Measurements from ENCODE around the gene HIPK3.

Gene HIPK3

DNA sequence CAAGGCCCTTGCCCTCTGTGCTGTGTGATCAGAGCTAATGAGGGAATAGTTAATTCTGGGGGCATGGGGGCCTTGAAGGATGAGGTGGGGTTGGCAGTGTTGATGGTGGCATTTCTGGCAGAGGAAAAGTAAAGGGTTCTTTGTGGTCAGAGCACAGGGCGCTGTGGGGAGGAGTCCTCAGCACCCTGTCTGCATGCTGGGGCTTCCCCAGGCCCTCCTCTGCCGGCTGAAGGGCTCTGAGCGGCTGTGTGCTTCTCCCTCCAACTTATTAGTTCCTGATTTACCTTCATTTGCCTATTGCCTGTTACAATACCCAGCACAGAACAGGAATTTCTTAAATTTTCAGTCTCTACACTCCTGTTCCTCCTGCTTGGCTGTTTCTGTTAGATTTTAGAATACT, 122.8 kb downstream of the HIPK3 start:
- Histone ChIP-seq H3K9ac (ENCODE audit: low read length) (no peak overlapping the region), H3K4me1 (ENCODE audit: control insufficient read depth, insufficient read depth, low read length) (no peaks in the 10 kb centered on the region), H3K27ac (ENCODE audit: low read depth, low read length) (no peak overlapping the region), H3K36me3 (ENCODE audit: control insufficient read depth, insufficient read depth, low read length) (no peaks in the 10 kb centered on the region), H3K4me3 (ENCODE audit: low read length) (no peak overlapping the region), H3K27me3 (ENCODE audit: control insufficient read depth, insufficient read depth, low read length) (peaks cover 10% of the 10 kb centered on the region)

DNA sequence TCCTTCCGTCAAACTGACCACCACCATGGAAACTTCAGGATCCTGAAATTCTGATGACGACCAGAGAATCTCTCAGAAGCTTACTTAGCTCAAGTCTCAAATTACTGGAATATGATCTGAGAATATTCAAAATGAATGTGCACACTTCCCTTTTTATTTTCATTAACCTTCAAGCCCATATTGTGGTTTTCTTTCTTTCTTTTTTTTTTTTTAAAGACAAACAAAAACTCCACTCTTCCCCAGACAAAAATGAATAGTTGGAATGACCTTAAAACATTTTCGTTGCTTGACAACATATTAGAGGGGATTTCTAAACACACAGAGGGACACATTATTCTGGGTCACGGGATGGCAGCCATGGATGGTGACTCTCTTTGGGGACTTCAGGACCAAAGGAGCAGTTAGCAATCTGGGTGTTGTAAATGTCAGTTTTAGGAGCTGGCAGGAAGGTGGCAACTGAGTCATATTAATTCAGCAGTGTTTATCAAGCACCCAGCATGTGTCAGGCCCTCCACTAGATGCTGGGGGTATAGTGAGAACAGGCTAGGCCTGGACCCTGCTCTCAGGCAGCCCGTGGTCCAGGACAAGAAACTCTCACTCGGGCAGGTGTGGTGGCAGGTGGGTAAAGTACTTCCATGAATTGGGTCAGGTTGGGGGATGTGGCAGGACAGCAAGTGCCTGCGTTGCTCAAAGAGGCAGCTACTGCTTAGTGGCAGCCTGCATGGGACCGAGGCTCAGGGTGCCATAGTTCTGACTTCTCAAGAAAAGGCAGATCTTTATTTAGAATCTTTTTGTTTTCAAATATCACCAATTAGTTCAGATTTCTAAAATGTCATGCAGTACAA, 126.1 kb downstream of the HIPK3 start:
- Histone ChIP-seq H3K27ac (ENCODE audit: low read depth, low read length) (no peak overlapping the region), H3K36me3 (ENCODE audit: control insufficient read depth, insufficient read depth, low read length) (no peaks in the 10 kb centered on the region), H3K9ac (ENCODE audit: low read length) (no peak overlapping the region), H3K4me1 (ENCODE audit: control insufficient read depth, insufficient read depth, low read length) (no peaks in the 10 kb centered on the region), H3K4me3 (ENCODE audit: low read length) (no peak overlapping the region), H3K27me3 (ENCODE audit: control insufficient read depth, insufficient read depth, low read length) (no peaks in the 10 kb centered on the region)

DNA sequence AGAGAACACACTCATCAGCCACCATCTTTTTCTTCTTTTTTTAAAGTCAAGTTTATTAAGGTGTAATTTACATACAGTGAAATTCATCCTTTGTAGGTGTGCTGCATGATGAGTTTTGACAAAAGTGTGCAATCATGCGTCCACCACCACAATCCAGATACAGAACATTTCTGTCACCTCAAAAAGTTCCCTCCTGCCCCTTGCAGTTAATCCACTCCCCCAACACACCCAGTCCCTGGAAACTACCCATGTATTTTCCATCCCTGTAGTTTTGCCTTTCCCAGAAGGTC, 126.7 kb downstream of the HIPK3 start:
- H3K9ac ChIP-seq (ENCODE audit: low read length): no peak overlapping the region
- no peaks in the 10 kb centered on the region for H3K27me3 ChIP-seq (ENCODE audit: control insufficient read depth, insufficient read depth, low read length)
- no peaks in the 10 kb centered on the region for H3K36me3 ChIP-seq (ENCODE audit: control insufficient read depth, insufficient read depth, low read length)
- no peak overlapping the region for H3K4me3 ChIP-seq (ENCODE audit: low read length)
- H3K27ac ChIP-seq (ENCODE audit: low read depth, low read length): no peak overlapping the region
- H3K4me1 ChIP-seq (ENCODE audit: control insufficient read depth, insufficient read depth, low read length): no peaks in the 10 kb centered on the region

DNA sequence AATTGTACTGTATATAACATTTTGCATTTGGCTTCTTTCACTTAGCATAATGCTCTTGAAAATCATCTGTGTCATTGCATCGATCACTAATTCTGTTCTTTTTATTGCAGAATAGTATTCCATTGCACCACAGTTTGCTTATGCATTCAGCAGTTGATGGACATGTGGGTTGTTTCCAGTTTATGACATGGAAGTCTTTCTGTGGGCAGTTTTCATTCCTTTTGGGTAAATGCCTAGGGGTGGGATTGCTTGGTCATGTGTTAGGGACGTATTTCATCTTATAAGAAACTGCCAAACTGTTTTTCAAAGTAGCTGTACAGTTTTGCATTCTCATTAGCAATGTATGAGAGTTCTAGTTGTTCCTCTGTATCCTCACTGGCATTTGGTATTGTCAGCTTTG, 127.0 kb downstream of the HIPK3 start:
- no peak overlapping the region for H3K4me3 ChIP-seq (ENCODE audit: low read length)
- no peak overlapping the region for H3K9ac ChIP-seq (ENCODE audit: low read length)
- no peaks in the 10 kb centered on the region for H3K27me3 ChIP-seq (ENCODE audit: control insufficient read depth, insufficient read depth, low read length)
- no peak overlapping the region for H3K27ac ChIP-seq (ENCODE audit: low read depth, low read length)
- no peaks in the 10 kb centered on the region for H3K36me3 ChIP-seq (ENCODE audit: control insufficient read depth, insufficient read depth, low read length)
- no peaks in the 10 kb centered on the region for H3K4me1 ChIP-seq (ENCODE audit: control insufficient read depth, insufficient read depth, low read length)

- Histone ChIP-seq H3K27ac (ENCODE audit: low read depth, low read length) (no peak overlapping the region), H3K27me3 (ENCODE audit: control insufficient read depth, insufficient read depth, low read length) (no peaks in the 10 kb centered on the region), H3K9ac (ENCODE audit: low read length) (no peak overlapping the region), H3K4me3 (ENCODE audit: low read length) (no peak overlapping the region), H3K4me1 (ENCODE audit: control insufficient read depth, insufficient read depth, low read length) (no peaks in the 10 kb centered on the region), H3K36me3 (ENCODE audit: control insufficient read depth, insufficient read depth, low read length) (no peaks in the 10 kb centered on the region)
Measured at GRCh38 chr11:33387581-33387980, 130.4 kb downstream of the HIPK3 start.

DNA sequence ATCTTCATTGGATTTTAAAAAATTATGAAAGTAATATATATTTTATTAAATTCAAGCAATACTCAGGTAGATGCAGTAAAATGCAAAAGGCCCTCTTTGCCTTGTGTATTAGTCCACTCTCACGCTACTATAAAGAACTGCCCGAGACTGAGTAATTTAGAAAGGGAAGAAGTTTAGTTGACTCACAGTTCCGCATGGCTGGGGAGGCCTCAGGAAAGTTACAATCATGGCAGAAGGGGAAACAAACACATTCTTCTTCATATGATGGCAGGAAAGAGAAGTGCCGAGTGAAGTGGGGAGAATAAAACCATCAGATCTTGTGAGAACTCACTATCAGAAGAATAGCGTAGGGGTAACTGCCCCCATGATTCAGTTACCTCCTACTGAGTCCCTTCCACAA, 130.8 kb downstream of the HIPK3 start:
- Histone ChIP-seq H3K36me3 (ENCODE audit: control insufficient read depth, insufficient read depth, low read length) (no peaks in the 10 kb centered on the region), H3K4me3 (ENCODE audit: low read length) (no peak overlapping the region), H3K27ac (ENCODE audit: low read depth, low read length) (no peak overlapping the region), H3K4me1 (ENCODE audit: control insufficient read depth, insufficient read depth, low read length) (no peaks in the 10 kb centered on the region), H3K9ac (ENCODE audit: low read length) (no peak overlapping the region), H3K27me3 (ENCODE audit: control insufficient read depth, insufficient read depth, low read length) (no peaks in the 10 kb centered on the region)

DNA sequence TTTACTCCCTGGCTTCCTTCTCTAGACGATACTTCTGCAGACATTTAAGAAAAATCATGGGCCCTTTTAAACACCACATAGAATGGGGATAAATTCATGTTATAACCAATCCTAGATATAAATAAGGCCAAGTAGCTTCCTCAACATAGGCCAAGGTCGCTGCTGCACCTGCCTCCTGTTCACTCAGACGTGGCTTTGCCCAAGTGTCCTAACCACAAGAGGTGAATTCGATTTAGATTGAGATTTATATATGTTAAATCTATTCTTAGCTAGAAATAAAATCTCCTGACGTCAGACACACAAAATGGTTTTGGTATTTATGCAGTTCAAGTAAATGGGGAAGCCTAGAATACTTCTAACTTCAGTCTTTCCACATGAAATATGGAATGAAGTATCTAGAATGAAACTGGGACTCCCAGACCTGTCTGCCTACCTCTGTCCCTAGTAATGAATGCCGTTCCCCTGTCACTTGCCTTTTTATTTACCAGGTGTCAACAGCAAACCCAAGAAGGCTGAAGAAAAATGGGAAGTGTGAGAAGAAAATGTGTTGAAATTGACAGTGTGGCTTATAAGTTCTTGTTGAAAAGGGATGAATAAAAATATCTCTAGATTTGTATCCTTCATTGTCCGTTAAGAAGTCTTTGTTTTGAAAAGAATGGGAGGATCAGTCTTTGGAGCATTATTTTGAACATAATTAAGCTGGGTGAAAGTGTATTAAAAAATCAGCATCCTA, 131.8 kb downstream of the HIPK3 start:
- Histone ChIP-seq H3K9ac (ENCODE audit: low read length) (no peak overlapping the region), H3K36me3 (ENCODE audit: control insufficient read depth, insufficient read depth, low read length) (no peaks in the 10 kb centered on the region), H3K4me1 (ENCODE audit: control insufficient read depth, insufficient read depth, low read length) (no peaks in the 10 kb centered on the region), H3K4me3 (ENCODE audit: low read length) (no peak overlapping the region), H3K27ac (ENCODE audit: low read depth, low read length) (no peak overlapping the region), H3K27me3 (ENCODE audit: control insufficient read depth, insufficient read depth, low read length) (no peaks in the 10 kb centered on the region)

DNA sequence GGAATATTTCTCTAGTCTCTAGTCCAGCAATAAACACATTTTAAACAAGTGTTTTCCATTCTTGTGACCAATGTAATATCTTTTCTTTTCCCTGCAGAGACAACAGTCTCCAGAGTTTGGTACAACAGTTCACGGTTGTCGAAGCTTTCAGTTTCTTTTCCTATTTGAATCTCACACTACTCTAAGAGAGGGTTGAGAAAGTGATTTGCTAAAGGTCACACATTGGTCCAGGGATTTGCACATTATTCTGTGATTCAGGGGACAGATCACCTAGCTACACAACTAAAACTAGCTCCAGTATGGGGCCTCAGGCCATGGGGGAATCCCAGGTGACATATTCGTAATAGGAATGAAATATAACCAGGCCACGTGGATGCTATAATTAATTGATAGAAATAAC, 132.5 kb downstream of the HIPK3 start:
- no peak overlapping the region for H3K9ac ChIP-seq (ENCODE audit: low read length)
- H3K36me3 ChIP-seq (ENCODE audit: control insufficient read depth, insufficient read depth, low read length): no peaks in the 10 kb centered on the region
- no peak overlapping the region for H3K27ac ChIP-seq (ENCODE audit: low read depth, low read length)
- no peak overlapping the region for H3K4me3 ChIP-seq (ENCODE audit: low read length)
- H3K4me1 ChIP-seq (ENCODE audit: control insufficient read depth, insufficient read depth, low read length): no peaks in the 10 kb centered on the region
- H3K27me3 ChIP-seq (ENCODE audit: control insufficient read depth, insufficient read depth, low read length): no peaks in the 10 kb centered on the region

DNA sequence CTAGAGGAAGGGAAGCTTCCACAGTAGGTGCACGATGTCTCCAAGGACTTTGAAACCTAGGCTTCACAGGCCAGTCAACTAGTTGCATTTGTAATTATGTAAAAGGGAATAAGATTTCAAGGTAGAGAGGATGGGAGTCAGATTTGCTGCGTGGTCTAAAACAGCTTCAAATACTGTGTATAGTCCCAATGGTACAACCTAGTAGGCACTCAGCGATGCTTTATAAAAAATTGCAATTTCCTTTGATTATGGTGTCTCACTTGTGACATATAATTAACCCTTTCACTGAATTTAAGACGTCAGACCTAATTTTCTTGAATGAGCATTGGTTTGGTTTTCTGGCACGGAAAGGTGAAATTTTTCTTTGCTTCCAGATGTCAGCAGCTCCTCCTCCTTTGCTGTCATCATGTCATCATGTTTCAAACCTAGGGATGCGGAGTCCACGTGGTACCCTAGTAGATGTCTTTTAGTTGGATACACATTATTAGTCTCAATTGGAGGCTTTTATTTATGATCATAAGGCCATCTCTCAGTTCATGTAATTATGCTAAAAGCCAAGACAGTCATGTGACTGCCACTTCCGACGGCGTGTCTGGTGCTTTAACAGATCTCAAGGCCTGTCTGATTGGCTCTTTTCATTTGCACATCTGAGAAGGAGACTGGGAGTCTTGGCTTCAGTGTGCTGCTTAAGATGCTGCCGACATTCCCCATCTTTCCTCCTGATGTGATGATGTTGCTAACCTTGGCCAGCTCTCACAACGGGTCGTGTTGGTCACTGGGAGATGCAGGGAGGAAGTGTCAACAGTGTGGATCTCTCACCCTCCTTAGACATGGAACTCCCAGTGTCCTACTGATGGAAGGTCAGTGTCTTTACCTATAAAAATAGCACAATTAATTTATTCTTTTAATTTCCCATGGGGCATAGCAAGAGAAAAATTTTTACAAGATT, 134.0 kb downstream of the HIPK3 start:
- H3K9ac ChIP-seq (ENCODE audit: low read length): no peak overlapping the region
- H3K36me3 ChIP-seq (ENCODE audit: control insufficient read depth, insufficient read depth, low read length): no peaks in the 10 kb centered on the region
- no peaks in the 10 kb centered on the region for H3K4me1 ChIP-seq (ENCODE audit: control insufficient read depth, insufficient read depth, low read length)
- no peak overlapping the region for H3K4me3 ChIP-seq (ENCODE audit: low read length)
- H3K27ac ChIP-seq (ENCODE audit: low read depth, low read length): no peak overlapping the region
- H3K27me3 ChIP-seq (ENCODE audit: control insufficient read depth, insufficient read depth, low read length): no peaks in the 10 kb centered on the region

GRCh38 chr11:33391893-33392251, 134.7 kb downstream of the HIPK3 start:
- Histone ChIP-seq H3K4me1 (ENCODE audit: control insufficient read depth, insufficient read depth, low read length) (no peaks in the 10 kb centered on the region), H3K27me3 (ENCODE audit: control insufficient read depth, insufficient read depth, low read length) (no peaks in the 10 kb centered on the region), H3K36me3 (ENCODE audit: control insufficient read depth, insufficient read depth, low read length) (no peaks in the 10 kb centered on the region), H3K27ac (ENCODE audit: low read depth, low read length) (no peak overlapping the region), H3K9ac (ENCODE audit: low read length) (no peak overlapping the region), H3K4me3 (ENCODE audit: low read length) (no peak overlapping the region)

DNA sequence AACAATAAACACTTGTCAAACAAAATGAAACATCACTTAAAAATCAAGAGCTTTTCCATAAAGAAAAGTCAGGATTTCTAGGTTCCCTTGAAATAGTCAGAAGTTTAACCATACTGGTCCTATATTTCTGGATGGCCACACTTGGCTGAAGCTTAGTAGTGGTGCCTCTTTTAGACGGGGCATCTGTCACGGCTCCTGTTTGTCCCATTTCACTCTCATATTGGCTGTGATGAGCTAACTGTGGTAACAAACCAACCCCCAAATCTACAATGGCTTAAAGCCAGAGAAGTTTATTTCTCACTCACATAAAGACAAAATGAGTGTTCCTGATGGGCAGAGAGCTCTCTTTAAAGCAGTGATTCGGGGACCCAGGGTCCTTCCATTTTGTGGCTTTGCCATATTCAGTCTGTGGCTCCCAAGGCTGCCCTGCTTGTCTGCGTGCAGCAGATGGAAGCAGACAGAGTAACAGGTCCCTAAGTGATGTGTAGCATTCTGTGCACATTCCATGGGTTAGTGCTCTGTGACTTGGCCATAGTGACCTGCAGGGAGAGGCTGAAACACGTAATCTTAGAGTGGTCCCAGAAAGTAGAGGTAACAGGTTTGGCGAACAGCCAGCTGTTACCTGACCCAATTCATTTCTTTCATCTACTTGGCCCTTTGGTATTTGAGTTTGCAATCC, 137.4 kb downstream of the HIPK3 start:
- no peak overlapping the region for H3K4me3 ChIP-seq (ENCODE audit: low read length)
- no peaks in the 10 kb centered on the region for H3K27me3 ChIP-seq (ENCODE audit: control insufficient read depth, insufficient read depth, low read length)
- no peaks in the 10 kb centered on the region for H3K36me3 ChIP-seq (ENCODE audit: control insufficient read depth, insufficient read depth, low read length)
- no peak overlapping the region for H3K9ac ChIP-seq (ENCODE audit: low read length)
- no peaks in the 10 kb centered on the region for H3K4me1 ChIP-seq (ENCODE audit: control insufficient read depth, insufficient read depth, low read length)
- H3K27ac ChIP-seq (ENCODE audit: low read depth, low read length): no peak overlapping the region

DNA sequence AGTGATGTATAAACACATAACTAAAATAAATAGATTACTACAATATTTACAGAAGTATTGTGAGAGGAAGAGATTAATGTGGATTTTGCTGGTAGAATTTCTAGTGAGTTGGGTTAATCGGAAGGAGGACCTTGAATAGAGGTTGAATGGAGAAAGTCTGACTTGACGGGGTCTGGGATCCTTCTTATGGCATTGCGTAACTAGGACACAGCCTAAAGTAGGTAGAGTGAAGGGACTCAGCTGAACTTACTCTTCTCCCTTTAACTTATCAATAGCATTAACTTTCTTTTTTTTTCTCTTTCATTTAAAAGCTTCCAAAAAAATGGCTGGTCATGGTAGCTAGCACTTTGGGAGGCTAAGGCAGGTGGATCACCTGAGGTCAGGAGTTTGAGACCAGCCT, 139.2 kb downstream of the HIPK3 start:
- Histone ChIP-seq H3K27me3 (ENCODE audit: control insufficient read depth, insufficient read depth, low read length) (peaks cover 2% of the 10 kb centered on the region), H3K4me3 (ENCODE audit: low read length) (no peak overlapping the region), H3K9ac (ENCODE audit: low read length) (no peak overlapping the region), H3K36me3 (ENCODE audit: control insufficient read depth, insufficient read depth, low read length) (no peaks in the 10 kb centered on the region), H3K4me1 (ENCODE audit: control insufficient read depth, insufficient read depth, low read length) (no peaks in the 10 kb centered on the region), H3K27ac (ENCODE audit: low read depth, low read length) (no peak overlapping the region)
